Retinal pigment epithelial cell (primary cell): ENCODE results near the gene GMPS.
"Not testable (repeated sequence)": the region's sequence is repeated elsewhere in the genome, so short reads cannot be mapped to it uniquely, and the experiment has no call there.

Experiments
- DNase-seq: peaks from one replicate; pipeline ENCODE4 v3.0.0-alpha.2; 2010; ENCODE audit warnings: low read depth
- H3K4me3 ChIP-seq: 2 replicates; pipeline ENCODE4 v1.5.1; 2011; ENCODE audit warnings: mild to moderate bottlenecking, low read length, control low read depth, moderate library complexity
- TF ChIP-seq, protein P1 (sequence below): conservative IDR thresholded peaks from 2 replicates; pipeline ENCODE4 v1.5.1; 2011; ENCODE audit warnings: low read depth, low read length, control low read depth, inconsistent platforms

Gene GMPS

DNA sequence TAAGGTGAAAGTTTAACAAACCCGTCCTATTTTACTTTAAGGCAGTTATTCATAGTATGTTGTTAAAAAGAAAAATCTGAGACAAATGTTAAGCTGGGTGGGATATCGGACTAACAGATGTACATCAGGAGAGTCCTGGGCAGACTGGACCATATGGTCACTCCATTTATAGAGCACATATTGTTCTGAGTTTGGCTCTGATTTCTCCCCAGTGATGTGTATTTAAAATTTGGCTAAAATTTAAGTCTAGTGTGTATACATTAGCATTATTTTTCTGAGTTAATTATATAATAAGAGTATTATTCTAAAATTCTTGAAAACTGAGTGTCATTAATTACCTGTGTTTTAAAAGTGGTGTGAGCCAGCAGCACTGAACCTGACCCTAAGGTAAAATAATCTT is 6.1 kb downstream of the GMPS start:
- H3K4me3 ChIP-seq, result no peak overlapping the region
- TF ChIP-seq, protein P1, sequence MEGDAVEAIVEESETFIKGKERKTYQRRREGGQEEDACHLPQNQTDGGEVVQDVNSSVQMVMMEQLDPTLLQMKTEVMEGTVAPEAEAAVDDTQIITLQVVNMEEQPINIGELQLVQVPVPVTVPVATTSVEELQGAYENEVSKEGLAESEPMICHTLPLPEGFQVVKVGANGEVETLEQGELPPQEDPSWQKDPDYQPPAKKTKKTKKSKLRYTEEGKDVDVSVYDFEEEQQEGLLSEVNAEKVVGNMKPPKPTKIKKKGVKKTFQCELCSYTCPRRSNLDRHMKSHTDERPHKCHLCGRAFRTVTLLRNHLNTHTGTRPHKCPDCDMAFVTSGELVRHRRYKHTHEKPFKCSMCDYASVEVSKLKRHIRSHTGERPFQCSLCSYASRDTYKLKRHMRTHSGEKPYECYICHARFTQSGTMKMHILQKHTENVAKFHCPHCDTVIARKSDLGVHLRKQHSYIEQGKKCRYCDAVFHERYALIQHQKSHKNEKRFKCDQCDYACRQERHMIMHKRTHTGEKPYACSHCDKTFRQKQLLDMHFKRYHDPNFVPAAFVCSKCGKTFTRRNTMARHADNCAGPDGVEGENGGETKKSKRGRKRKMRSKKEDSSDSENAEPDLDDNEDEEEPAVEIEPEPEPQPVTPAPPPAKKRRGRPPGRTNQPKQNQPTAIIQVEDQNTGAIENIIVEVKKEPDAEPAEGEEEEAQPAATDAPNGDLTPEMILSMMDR, result no peak
- DNase-seq, result no peak

- H3K4me3 ChIP-seq, result no peak overlapping the region
- TF ChIP-seq, protein P1, result no peak
- no peak for DNase-seq
Measured at GRCh38 chr3:155880286-155880685, 9.8 kb downstream of the GMPS start.

DNA sequence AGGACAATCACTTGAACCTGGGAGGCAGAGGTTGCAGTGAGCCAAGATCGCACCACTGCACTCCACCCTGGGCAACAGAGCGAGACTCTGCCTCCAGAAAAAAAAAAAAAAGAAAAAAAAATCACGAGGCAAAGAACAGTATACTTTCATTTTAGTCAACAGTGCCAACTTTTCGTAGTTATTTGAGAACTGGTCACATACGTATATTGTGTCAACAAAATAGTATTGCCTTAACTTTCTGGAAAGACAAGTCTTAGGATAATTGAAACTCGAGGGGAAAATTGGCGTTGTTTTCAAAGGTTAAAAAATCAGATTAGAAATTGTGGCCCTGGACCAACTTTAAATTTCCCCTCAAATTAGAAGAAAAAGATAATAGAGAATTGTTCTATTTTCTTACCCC is 13.8 kb downstream of the GMPS start:
- TF ChIP-seq, protein P1, result no peak
- no peak for DNase-seq
- no peak overlapping the region for H3K4me3 ChIP-seq

DNA sequence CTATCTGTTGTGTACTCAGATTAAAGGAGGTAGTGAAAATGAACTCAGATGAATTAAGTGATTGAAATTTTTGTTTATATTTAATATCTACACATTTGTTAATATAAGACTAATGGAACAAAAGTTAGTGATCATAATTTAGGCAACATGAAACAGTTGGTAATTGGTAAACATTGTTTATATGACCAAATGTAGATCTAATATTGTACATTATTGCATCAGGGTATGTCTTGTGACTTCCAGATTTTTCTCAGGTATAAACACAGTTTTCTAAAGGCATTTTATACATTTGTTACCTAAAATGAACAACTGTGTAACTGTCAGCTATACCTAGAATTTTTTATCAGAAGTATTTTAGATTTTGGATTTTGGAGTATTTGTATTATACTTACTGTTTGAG is 14.8 kb downstream of the GMPS start:
- TF ChIP-seq, protein P1, result no peak
- DNase-seq, result no peak
- no peak overlapping the region for H3K4me3 ChIP-seq

GRCh38 chr3:155886348-155886747 is 15.9 kb downstream of the GMPS start:
- not testable (repeated sequence) for DNase-seq, H3K4me3 ChIP-seq

DNA sequence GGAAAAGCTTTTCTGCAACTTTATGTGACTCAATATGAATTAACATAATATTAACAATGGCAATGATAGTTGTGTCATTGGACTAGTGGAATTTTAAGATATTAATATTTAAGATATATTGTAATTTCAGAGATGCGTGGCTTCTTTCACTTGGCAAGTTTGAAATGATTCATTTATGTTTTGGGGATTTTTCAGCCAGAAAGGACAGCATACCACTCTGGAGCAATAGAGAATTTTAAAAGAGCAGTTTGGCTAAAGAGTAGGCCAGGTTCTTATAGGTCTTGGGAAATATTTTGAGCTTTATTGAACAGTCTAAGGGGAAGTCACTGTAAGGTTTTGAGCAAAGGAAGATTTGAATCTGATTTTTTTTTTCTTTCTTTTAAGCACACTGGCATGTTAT is 16.5 kb downstream of the GMPS start:
- TF ChIP-seq, protein P1, result no peak
- DNase-seq, result no peak
- H3K4me3 ChIP-seq, result no peak overlapping the region

DNA sequence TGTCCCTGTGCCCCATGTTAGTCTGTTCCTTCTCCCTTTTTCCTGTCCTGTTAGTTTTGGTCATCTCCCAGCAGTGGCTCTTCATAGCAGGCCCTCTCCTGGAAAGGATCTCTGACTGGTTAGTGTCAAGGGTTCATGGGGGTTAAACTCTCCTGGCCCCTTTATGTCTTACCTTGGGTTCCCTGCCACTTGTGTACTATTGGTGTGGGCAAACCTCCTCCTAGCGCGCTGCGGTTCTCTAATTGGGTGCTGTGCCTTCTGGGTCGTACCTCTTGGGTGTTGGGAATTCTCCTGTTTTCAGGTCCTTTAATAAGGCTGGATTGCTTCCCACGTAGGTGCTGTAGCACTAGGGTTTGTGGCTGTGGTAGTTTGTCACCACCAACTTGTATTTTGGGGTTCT is 18.8 kb downstream of the GMPS start:
- TF ChIP-seq, protein P1, result no peak
- no peak for DNase-seq
- H3K4me3 ChIP-seq, result no peak overlapping the region

DNA sequence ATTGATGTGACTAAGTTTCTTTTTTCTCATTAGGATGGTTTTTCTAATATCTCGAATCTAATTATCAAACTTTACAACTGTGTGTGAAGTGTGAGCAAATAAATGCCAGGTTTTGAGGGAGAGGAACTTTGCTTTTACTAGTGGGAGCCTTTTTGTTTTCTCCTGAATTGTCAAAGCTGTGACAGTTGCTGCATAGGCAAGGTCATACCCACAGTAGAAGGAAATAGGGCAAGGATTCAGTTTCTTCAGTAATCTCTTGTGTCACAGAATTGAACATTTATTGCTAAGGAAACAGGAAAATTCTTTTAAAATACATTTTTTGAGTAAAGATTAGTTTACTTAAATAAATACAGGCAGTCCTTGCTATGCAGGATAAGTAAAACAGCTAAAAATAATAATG is 19.5 kb downstream of the GMPS start:
- DNase-seq, result no peak
- TF ChIP-seq, protein P1, result no peak
- no peak overlapping the region for H3K4me3 ChIP-seq
